T-cell (primary cell): ENCODE results near the gene MT1M. TPM values are rescaled to one million over a fixed set of nuclear protein-coding genes. Genes with fewer than 3 reads are reported as not detected.
A peak's percentile ranks its signal among the peaks of the same experiment; 100 is the strongest.

Experiments used
- ATAC-seq, 4 experiments: fragments of 200-7000 bp in 3 of 4; fragments of 150-1000 bp in 1 of 4; cut with Tn5 transposase; replicated peaks in 1 of 4; 1 replicate in 3 of 4; 2 replicates in 1 of 4; pipeline ENCODE4 v1.10.0; 2021; ENCODE audit warnings: moderate library complexity in 3 of 4, mild to moderate bottlenecking in 2 of 4, moderate number of reproducible peaks in 1 of 4
- CTCF ChIA-PET, 2 donors: fragments of 300-600 bp; sonication (Branson Sonifier 250); formaldehyde crosslinking; loops; one replicate each; lab custom pipeline; 2022; ENCODE audit warnings: antibody characterized with exemption in 2 of 2; lab: Charles Lee
- POLR2A ChIA-PET, 2 donors: fragments of 300-600 bp; sonication (Branson Sonifier 250); formaldehyde crosslinking; loops; one replicate each; lab custom pipeline; 2022; ENCODE audit warnings: antibody characterized with exemption in 2 of 2; lab: Charles Lee
- DNase-seq, 35 experiments: peaks; one replicate each; pipeline versions ENCODE4 v3.0.0 to v3.0.0-alpha.2; 2013 to 2023
- H3K27ac ChIP-seq: one replicate; pipeline ENCODE4 v1.5.1; 2013; ENCODE audit warnings: low read length
- H3K27me3 ChIP-seq, 2 experiments: replicated peaks in 1 of 2; 1 replicate in 1 of 2; 2 replicates in 1 of 2; pipeline versions ENCODE4 v1.6.1 to v1.7.0; 2013; ENCODE audit warnings: low read length in 1 of 2, mixed read lengths in 1 of 2; ENCODE audit not compliant: control insufficient read depth in 2 of 2, insufficient read depth in 2 of 2; ENCODE audit errors: extremely low read depth in 1 of 2
- H3K36me3 ChIP-seq, 2 donors: 1 replicate in 1 of 2; 2 replicates in 1 of 2; pipeline versions ENCODE4 v1.6.1 to v1.7.0; 2013; ENCODE audit warnings: low read length in 1 of 2; ENCODE audit not compliant: control insufficient read depth in 2 of 2, insufficient read depth in 1 of 2; ENCODE audit errors: extremely low read depth in 1 of 2
- H3K4me1 ChIP-seq, 2 experiments: 1 replicate in 1 of 2; 2 replicates in 1 of 2; pipeline versions ENCODE4 v1.6.1 to v1.7.0; 2013; ENCODE audit warnings: low read length in 2 of 2, mixed read lengths in 1 of 2; ENCODE audit not compliant: insufficient read depth in 2 of 2, control insufficient read depth in 1 of 2; ENCODE audit errors: extremely low read depth in 1 of 2
- H3K4me3 ChIP-seq, 2 donors: 1 replicate in 1 of 2; 2 replicates in 1 of 2; pipeline versions ENCODE4 v1.5.1 to v1.7.0; 2013; ENCODE audit warnings: mild to moderate bottlenecking in 2 of 2, low read length in 1 of 2, moderate library complexity in 1 of 2; ENCODE audit not compliant: control insufficient read depth in 1 of 2; ENCODE audit errors: extremely low read depth in 1 of 2
- H3K9me3 ChIP-seq: 2 replicates; pipeline ENCODE4 v1.7.0; 2013
- H3K27ac Mint-ChIP-seq, 2 donors: one replicate each; pipeline ENCODE4 v1.8.0; 2020 to 2021; ENCODE audit warnings: mild to moderate bottlenecking in 2 of 2, mixed read lengths in 2 of 2
- H3K27me3 Mint-ChIP-seq, 2 donors: one replicate each; pipeline ENCODE4 v1.8.0; 2021 to 2022; ENCODE audit warnings: mixed read lengths in 2 of 2
- H3K36me3 Mint-ChIP-seq: one replicate; pipeline ENCODE4 v1.8.0; 2021; ENCODE audit warnings: mixed read lengths
- H3K4me1 Mint-ChIP-seq, 3 donors: one replicate each; pipeline ENCODE4 v1.8.0; 2020 to 2022; ENCODE audit warnings: mixed read lengths in 3 of 3, mild to moderate bottlenecking in 1 of 3
- H3K4me3 Mint-ChIP-seq, 3 donors: one replicate each; pipeline ENCODE4 v1.8.0; 2020 to 2022; ENCODE audit warnings: mild to moderate bottlenecking in 3 of 3, mixed read lengths in 3 of 3, moderate library complexity in 3 of 3
- H3K9me3 Mint-ChIP-seq, 3 donors: one replicate each; pipeline ENCODE4 v1.8.0; 2020 to 2022; ENCODE audit warnings: mixed read lengths in 3 of 3
- WGBS: methylation state at CpG from one replicate; pipeline ENCODE4 v1.1.5; 2013; ENCODE audit warnings: missing lambda C conversion rate; ENCODE audit not compliant: insufficient coverage; 5-methylcytosine and 5-hydroxymethylcytosine counted together
- total RNA-seq, 35 experiments: library from RNA in 6 of 35; stranded (reverse) in 6 of 35; fragments of 120-200 nt in 1 of 35; gene quantifications; one replicate each; pipeline versions ENCODE4 v1.2.1 to v1.2.4 and lab custom pipeline; 2013 to 2026

MT1M gene
- total RNA-seq, 5 donors from 2014 or later (not counting 1 experiment from before 2014, with no cell fraction given): not detected

DNA sequence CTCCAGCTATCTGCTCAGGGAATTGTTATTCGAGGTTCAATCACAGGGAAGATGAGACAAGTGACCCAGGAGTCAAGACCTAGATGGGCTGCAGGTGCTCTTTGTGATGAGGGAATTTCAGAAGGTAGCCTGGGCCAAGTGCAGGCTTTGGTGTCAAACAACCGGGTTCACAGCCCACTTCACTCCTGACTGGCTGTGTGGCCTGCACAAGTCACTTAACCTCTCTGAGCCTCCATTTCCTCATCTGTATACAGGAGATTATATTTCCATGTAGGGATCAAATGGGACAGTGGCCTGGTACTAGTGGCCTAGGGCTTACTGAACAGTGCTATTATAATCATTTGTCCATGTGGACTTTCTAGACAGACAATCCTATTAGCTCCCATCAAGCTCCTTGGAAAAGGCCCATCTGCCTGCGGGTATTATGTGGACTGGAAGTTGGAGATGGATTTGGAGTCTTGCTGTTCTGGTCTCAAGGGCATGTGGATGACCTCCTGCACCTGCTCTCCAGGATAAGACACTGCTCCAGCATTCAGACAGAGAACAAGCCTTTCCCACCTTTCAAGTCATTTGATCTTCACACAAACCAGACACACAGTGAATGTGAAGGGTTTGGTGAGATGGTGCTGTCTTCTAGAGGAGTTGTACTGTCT lies 46.7 kb downstream of the MT1M start:
- Histone ChIP-seq H3K27ac (no peak overlapping the region), H3K4me1 (peaks cover 12 to 39% of the 10 kb centered on the region in 2 experiments), H3K9me3 (no peaks in the 10 kb centered on the region), H3K36me3 (no peaks in the 10 kb centered on the region), H3K4me3 (no peak overlapping the region), H3K27me3 (peaks cover 0 to 18% of the 10 kb centered on the region in 2 experiments)
- H3K27ac Mint-ChIP-seq: peak overlapping the region in 1 of 2 donors; percentile 22
- H3K36me3 Mint-ChIP-seq: peaks cover under 1% of the 10 kb centered on the region
- ChIA-PET CTCF (interaction anchor here in 1 of 2 donors (0.6 kb wide), 1 partner anchor 334 kb away, joined by 3 read pairs; no protein-coding TSS in a partner anchor), POLR2A (no interaction called here)
- no peaks in the 10 kb centered on the region for H3K9me3 Mint-ChIP-seq
- WGBS: no CpG with 5 or more reads among the region's 3 CpGs
- peaks cover 32 to 41% (median 37%) of the 10 kb centered on the region in 3 donors for H3K4me1 Mint-ChIP-seq
- peaks cover 0 to 17% of the 10 kb centered on the region in 2 donors for H3K27me3 Mint-ChIP-seq
- ATAC-seq (no peak), DNase-seq (no peak)
- H3K4me3 Mint-ChIP-seq: no peak overlapping the region

DNA sequence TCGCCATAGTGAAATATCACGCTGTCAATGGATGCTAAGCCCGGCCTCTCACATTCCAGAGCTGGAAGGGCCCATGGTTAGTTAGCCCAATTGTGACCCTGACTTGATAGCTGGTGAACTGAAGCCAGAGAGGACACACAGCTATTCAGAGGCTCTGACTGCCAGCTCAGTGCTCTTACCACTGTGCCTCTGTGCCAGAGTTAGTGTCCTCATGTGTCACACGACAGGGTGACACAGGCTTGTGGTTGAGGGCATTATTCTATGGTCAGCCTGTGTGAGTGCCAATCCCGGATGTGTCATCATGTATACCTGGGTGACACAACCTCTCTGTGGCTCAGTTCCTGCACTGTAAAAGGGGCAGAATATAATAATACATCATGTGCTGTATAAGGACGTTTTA lies 47.4 kb downstream of the MT1M start:
- H3K27me3 ChIP-seq: peaks cover 0 to 18% of the 10 kb centered on the region in 2 experiments
- ChIA-PET POLR2A (interaction anchor here in 1 of 2 donors (0.6 kb wide), 1 partner anchor 11 kb away, joined by 3 read pairs; no protein-coding TSS in a partner anchor), CTCF (no interaction called here)
- H3K4me1 ChIP-seq: peaks cover 12 to 39% of the 10 kb centered on the region in 2 experiments
- DNase-seq (no peak), ATAC-seq (no peak)
- peaks cover 4% of the 10 kb centered on the region for H3K36me3 Mint-ChIP-seq
- peak overlapping the region in 1 of 2 donors; percentile 22 for H3K27ac Mint-ChIP-seq
- no peak overlapping the region for H3K4me3 ChIP-seq
- H3K27me3 Mint-ChIP-seq: peaks cover 0 to 13% of the 10 kb centered on the region in 2 donors
- H3K27ac ChIP-seq: no peak overlapping the region
- no peak overlapping the region for H3K4me3 Mint-ChIP-seq
- no peaks in the 10 kb centered on the region for H3K36me3 ChIP-seq
- 81% methylated on average over 5 of the region's 6 CpGs for WGBS
- H3K4me1 Mint-ChIP-seq: peaks cover 34 to 42% (median 39%) of the 10 kb centered on the region in 3 donors
- no peaks in the 10 kb centered on the region for H3K9me3 Mint-ChIP-seq
- H3K9me3 ChIP-seq: no peaks in the 10 kb centered on the region

DNA sequence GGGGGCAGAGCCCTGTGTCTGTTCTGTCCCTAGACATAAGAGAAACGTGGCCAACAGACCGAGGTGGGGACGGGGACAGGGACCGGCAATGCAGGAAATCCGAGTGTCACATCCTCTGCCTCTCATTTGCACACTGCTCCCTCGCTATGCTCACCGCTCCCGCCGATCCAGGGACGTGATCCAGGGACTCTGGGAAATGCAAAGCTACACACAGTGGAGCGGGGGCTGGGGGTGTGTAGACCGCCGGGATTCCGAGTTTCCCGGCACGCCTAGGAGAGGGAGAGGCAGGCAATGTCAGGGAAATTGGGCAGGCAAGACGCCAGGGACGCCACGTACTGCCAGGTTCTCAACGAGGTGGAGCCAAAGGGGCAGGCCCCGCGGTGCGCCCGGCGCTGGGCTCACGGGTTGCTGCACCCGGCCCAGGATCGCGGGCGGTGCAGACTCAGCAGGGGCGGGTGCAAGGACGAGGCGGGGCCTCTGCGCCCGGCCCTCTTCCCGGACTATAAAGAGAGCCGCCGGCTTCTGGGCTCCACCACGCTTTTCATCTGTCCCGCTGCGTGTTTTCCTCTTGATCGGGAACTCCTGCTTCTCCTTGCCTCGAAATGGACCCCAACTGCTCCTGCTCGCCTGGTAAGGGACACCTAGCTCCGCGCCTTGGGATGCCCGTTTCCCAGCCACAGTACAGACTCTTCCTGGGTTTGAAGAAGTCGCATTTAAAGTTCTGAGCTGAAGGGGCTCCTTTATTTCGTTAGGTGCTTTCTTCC lies 49.7 kb downstream of the MT1M start, which contains the start of gene MT1X:
Gene MT1X, plus strand, starts transcription at position 532 of the 764 bp plus-strand sequence. Its CDS starts 71 bp downstream, at position 603.
- ChIA-PET POLR2A (interaction anchor here in 1 of 2 donors (0.6 kb wide), 1 partner anchor 29 kb away, joined by 3 read pairs; no protein-coding TSS in a partner anchor), CTCF (interaction anchor here (0.5 to 1.1 kb wide), 3 partner anchors 9 to 74 kb away, joined by 3 to 6 read pairs (median 4); partner anchors contain the start of gene MT2A (in 1 of the 2))
- Mint-ChIP-seq H3K27ac (peak within 1 kb of the TSS; percentile 96 to 98), H3K36me3 (peaks cover 11% of the 10 kb centered on the region), H3K4me1 (peaks cover 24 to 30% (median 27%) of the 10 kb centered on the region in 3 donors), H3K9me3 (peaks cover 0 to 2% (median 0%) of the 10 kb centered on the region in 3 donors), H3K27me3 (peaks cover 0 to 4% of the 10 kb centered on the region in 2 donors), H3K4me3 (peak within 1 kb of the TSS; percentile 91 to 92 (median 91))
- Histone ChIP-seq H3K9me3 (no peaks in the 10 kb centered on the region), H3K27ac (peak within 1 kb of the TSS; percentile 76), H3K4me3 (peak within 1 kb of the TSS; percentile 69 to 88), H3K27me3 (no peaks in the 10 kb centered on the region), H3K4me1 (peaks cover 9 to 26% of the 10 kb centered on the region in 2 experiments), H3K36me3 (no peaks in the 10 kb centered on the region)
- WGBS: under 1% methylated on average over 41 of the region's 49 CpGs
- ATAC-seq (peak; percentile 99), DNase-seq (peak; percentile 68 to 93 (median 82))

- H3K27ac Mint-ChIP-seq: peak overlapping the region; percentile 96 to 98
- WGBS: no CpG with 5 or more reads among the region's 8 CpGs
- ChIA-PET CTCF (interaction anchor here (0.5 to 1.1 kb wide), 4 partner anchors 8 to 149 kb away, joined by 3 to 6 read pairs (median 4); partner anchors contain the start of gene MT2A (in 1 of the 2)), POLR2A (interaction anchor here (0.6 to 0.7 kb wide), 2 partner anchors 29 to 60 kb away, joined by 3 to 4 read pairs; no protein-coding TSS in a partner anchor)
- DNase-seq (peak in 1 of 35 experiments; percentile 17), ATAC-seq (peak; percentile 2 to 12 (median 7))
- peak overlapping the region; percentile 69 to 88 for H3K4me3 ChIP-seq
- no peaks in the 10 kb centered on the region for H3K27me3 ChIP-seq
- peak overlapping the region; percentile 71 for H3K27ac ChIP-seq
- H3K9me3 ChIP-seq: no peaks in the 10 kb centered on the region
- peaks cover 0 to 2% (median 0%) of the 10 kb centered on the region in 3 donors for H3K9me3 Mint-ChIP-seq
- no peaks in the 10 kb centered on the region for H3K36me3 ChIP-seq
- peaks cover 11% of the 10 kb centered on the region for H3K36me3 Mint-ChIP-seq
- peak overlapping the region; percentile 91 to 92 (median 91) for H3K4me3 Mint-ChIP-seq
- no peaks in the 10 kb centered on the region for H3K27me3 Mint-ChIP-seq
- H3K4me1 Mint-ChIP-seq: peaks cover 24 to 30% (median 27%) of the 10 kb centered on the region in 3 donors
- H3K4me1 ChIP-seq: peaks cover 9 to 26% of the 10 kb centered on the region in 2 experiments
Observed at GRCh38 chr16:56682703-56683397, 50.4 kb downstream of the MT1M start.

Other genes with a start within 250 kb of the MT1M start
- 10 to 100 TPM; 60.4 to 71.9 (median 68.4) TPM for gene AMFR, start 207.1 kb upstream of the MT1M start, total RNA-seq
- gene NUDT21, start 181.3 kb upstream of the MT1M start, total RNA-seq: 10 to 100 TPM; 90.0 to 98.8 (median 98.4) TPM
- gene OGFOD1, start 181.1 kb upstream of the MT1M start, total RNA-seq: 10 to 100 TPM; 18.1 to 49.9 (median 47.5) TPM
- 10 to 100 TPM; 63.1 to 84.6 (median 76.6) TPM for gene BBS2, start 112.6 kb upstream of the MT1M start, total RNA-seq
- not detected for gene MT4, start 67.6 kb upstream of the MT1M start, total RNA-seq
- 1 to 10 TPM in 1 of 5 donors, under 1 TPM in 3, not detected in 1; 0.66 to 1.9 (median 0.84) TPM for gene MT3, start 43.1 kb upstream of the MT1M start, total RNA-seq
- 10 to 100 TPM; 46.8 to 71.4 (median 57.1) TPM for gene MT2A, start 24.1 kb upstream of the MT1M start, total RNA-seq
- 10 to 100 TPM in 1 of 5 donors, 1 to 10 TPM in 4; 1.9 to 10.8 (median 6.1) TPM for gene MT1E, start 6.9 kb upstream of the MT1M start, total RNA-seq
- gene MT1A, start 6.0 kb downstream of the MT1M start, total RNA-seq: not detected
- not detected for gene MT1B, start 19.2 kb downstream of the MT1M start, total RNA-seq
- gene MT1F, start 25.3 kb downstream of the MT1M start, total RNA-seq: 10 to 100 TPM in 2 of 5 donors, 1 to 10 TPM in 3; 5.3 to 14.3 (median 9.3) TPM
- gene MT1G, start 35.4 kb downstream of the MT1M start, total RNA-seq: 1 to 10 TPM in 3 of 5 donors, not detected in 2; 2.0 to 4.1 (median 4.0) TPM
- gene MT1H, start 37.2 kb downstream of the MT1M start, total RNA-seq: 1 to 10 TPM in 1 of 5 donors, not detected in 4; 1.4 TPM
- 10 to 100 TPM; 18.7 to 30.8 (median 28.8) TPM for gene MT1X, start 49.8 kb downstream of the MT1M start, total RNA-seq
- 10 to 100 TPM; 52.6 to 72.4 (median 60.5) TPM for gene NUP93, start 97.5 kb downstream of the MT1M start, total RNA-seq
- under 1 TPM in 1 of 5 donors, not detected in 4; 0.35 TPM for gene SLC12A3, start 232.5 kb downstream of the MT1M start, total RNA-seq